GM18858 (cell line): ENCODE results near the gene PHLPP1.

Source experiments
- ATAC-seq: cut with Tn5 transposase; IDR thresholded peaks from one replicate; pipeline ENCODE4 v1.9.1; 2021; ENCODE audit not compliant: unreplicated experiment

PHLPP1 gene

DNA sequence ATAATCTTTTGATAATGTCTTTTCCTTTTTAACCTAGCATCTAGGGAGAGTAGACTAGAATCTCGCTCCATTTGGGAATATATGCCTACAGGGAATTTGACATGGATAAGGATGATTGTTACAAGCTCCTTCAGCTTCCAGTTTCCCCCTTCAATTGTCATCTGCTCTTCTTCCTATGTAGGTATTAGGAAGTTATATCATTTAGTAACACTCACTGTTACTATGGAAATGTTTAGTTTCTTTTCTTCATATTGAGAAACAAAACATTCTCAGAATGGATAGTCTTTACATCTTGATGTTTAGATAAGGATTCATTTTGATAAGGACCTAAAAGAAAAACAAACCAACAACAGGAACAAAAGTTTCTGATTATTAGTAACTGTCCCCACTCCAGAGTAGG, 127.6 kb downstream of the PHLPP1 start:
- ATAC-seq = no peak

DNA sequence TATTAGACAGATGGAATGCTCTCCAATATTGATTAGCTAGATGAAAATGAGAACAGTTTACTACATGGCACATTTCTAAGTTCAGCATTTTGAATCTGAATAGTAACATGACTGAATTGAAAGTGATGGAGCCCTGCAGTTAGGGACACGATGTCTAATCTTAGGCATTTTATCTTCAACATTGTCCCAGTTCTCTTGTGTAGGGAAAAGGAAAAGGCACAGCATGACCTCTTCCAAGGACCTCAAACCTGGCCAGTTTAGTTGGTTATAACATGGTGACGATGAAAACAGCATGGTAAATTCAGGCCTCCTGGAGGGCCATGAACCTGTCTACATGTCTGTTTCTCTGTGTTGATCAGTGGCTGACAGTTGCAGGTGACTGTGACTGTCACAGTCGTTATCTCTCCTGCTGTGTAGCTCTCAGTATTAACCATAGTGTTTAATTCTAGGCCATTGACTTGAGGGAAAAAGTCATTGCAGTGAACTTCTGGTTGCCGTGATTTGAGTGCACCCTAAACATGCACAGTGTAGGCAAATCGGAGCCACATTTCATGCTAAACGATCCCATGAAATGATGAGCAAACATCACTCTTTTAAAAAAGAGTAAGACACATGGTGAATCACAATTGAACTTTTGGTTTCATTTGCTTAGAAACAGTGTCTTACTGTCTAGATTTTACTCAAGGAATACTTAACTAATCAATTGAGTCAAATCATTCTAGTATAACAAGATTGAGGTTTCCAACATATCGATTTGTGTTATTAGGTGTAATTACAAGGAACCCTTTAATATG, 129.7 kb downstream of the PHLPP1 start:
- ATAC-seq = peak; percentile 65

DNA sequence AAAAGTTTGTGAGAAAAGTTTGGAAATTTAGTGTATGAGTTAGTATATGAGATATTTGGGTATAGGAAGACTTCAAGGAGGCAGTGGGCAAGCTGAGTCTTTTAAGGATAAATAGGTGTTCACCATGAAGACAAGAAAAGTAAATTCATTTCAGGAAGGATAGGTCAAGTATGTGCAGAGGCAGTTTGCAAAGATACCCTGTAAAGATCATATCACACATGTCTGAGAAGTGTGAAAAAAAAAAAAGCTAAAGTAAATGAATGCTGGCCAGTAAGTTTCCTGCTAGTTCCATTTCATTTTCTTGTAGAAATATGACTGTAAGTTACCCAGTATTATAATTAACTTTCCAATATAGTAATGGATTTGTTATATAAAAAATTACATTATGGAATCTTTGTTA, 131.0 kb downstream of the PHLPP1 start:
- no peak for ATAC-seq

DNA sequence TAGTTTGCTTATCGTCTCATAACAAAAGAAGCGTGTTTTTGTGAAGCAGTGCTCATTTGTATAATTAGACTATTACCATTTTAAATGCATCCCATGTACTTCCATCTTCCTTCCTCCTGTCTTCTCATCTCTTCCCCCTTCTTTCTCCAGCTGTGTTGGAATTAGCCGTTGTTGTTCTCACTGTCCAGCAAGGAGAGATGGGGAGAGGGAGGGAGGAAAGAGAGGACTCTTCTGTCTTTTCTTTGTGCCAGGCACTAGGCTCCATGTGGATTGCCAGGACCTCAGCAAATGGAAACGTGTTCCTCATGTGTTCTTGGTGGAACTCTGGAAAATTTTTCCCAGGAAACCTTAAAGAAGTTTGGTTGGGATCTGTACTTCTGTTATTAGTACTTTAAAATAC, 131.7 kb downstream of the PHLPP1 start:
- ATAC-seq = no peak

DNA sequence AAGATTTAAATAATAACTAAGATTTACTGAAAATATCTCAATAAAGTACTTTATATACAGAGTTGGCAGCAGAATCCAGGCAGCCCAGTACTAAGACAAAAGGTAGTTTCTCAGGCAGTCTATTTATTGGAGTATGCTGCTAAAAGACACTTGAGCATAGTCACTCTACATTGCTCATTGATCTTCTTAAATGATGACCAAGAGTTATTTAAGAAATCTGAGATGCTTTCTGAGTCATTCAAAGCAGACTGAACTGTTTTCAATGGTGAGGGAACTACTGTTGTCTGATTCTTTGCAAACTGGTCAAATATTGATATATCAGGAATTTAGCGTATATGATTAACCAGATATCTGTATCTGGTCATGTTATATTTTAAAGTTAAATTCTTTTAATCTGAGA, 133.6 kb downstream of the PHLPP1 start:
- ATAC-seq = no peak

DNA sequence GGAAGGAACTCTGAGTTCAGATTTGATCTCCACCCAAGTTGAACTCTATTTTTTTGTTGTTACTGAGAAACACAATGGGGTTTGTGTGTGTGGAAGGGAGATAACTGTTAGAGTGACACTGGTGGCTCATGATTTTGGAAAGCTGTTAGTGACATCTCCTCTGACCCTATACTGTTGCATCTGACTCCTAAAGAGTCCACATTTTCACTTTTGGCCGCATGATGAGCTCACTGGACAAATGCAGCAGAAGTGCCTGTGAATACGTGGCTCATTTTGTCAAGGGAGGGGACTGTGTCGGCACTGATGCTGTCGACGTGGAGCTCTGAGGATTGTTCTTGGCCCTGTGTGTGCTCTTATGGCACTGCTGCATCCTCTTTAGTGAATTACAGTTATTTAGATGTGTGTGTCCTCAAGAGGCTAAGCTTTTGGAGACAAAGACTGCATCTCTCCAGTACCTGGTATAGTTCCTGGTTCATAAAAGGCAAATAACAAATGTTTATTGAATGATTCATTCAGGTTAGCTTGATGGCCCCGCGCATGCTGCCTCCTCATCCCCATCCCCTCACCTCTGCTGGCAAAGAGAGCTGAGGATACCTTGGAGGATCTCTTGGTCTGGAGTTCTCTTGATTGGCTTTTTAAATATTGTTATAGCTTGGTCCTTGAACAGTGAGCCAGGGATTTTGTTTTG, 135.4 kb downstream of the PHLPP1 start:
- ATAC-seq = no peak

DNA sequence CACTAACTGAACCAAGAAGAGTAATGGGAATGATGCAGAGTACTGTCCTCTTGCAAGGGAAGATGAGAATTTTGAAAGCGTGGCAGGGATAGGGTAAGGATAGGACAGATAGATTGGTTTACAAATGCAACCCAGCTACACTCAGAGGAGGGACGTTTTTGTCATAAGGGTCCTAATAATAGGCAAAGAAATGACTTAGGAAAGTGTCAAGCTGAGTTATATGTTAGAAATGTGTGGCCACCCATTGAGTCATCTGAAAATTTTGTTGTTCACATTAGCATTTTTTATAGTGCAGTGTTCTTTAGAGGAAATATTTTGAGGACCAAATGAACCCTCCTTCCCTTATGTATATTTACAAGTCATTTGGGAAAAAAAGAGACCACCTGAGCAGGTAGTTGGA, 137.5 kb downstream of the PHLPP1 start:
- ATAC-seq = no peak

DNA sequence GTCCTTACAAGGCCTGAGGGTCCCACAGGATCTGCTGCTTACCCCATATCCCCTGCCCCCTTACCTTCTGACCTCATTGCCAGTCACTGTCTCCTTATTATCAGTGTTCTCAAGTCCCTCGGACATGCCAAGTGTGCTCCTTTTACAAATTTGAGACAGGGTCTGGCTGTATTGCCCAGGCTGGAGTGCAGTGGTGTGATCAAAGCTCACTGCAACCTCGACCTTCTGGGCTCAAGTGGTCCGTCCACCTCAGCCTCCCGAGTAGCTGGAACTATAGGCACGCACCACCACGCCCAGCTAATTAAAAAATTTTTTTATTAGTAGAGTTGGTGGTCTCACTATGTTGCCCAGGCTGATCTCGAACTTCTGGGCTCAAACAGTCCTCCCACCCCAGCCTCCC, 141.0 kb downstream of the PHLPP1 start:
- no peak for ATAC-seq

DNA sequence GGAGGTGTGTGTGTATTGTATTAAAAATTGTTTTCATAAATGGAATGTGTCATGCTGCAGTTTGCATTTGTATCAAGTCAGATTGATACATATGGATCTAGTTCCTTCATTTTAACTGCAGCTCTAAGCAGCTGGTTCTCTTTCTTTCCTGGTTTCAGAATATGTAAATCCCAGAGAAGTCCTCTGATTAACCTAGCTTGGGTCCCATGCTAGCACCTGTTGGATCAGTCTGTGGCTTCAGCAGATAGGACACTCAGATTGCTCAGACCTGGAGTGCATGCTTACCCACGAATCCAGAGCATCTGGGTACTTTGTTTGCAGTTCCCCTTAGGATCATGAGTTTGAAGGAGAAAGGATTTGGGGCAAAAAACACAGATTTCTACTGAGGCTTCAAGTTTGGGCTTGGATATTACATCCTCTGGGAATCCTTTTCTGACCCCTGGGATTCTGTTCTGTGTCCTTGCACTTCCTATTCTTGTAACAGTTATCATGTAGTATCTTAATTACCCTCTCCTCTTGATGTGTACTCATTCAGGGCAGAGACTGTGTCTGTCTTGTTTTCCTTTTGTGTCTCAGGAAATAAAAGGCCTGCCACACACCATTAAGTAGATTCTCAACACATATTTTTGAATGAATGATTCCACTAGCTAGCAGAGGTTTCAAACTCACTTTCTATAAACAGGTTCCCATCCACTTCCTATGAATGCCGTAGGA, 142.1 kb downstream of the PHLPP1 start:
- no peak for ATAC-seq

DNA sequence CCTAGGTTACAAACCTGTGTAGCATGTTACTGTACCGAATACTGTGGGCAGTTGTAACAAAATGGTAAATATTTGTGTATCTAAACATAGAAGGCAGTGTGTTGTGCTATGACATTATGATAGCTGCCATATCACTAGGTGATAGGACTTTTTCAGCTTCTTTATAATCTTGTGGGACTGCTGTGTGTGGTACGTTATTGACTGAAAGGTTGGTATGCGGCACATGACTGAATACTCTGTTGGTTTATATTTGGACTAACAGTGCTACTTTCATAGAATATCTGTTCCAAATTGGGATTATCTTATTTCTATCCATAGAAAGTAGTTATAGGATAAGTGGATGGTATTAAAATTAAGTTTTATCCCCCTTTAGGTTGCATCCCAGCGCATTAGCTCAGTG, 144.7 kb downstream of the PHLPP1 start:
- no peak for ATAC-seq

DNA sequence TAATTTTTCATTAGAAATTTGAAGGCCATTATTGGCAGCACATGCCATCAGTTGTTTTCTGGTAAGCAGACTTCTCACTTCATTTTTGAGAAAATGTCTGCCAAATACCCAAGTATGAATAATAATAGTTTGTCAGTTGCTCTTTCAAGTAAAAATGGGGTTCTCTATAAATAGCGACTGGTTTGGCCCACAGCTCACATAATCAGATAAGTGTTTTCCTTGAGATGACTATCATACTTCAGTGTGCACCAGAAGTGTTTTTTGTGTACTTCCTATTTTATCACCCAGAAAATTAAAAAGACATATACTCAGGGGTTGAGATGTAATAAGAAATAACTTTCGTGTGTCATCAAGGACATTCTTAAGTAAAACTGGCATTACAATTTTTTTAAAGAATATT, 147.1 kb downstream of the PHLPP1 start:
- ATAC-seq = no peak

DNA sequence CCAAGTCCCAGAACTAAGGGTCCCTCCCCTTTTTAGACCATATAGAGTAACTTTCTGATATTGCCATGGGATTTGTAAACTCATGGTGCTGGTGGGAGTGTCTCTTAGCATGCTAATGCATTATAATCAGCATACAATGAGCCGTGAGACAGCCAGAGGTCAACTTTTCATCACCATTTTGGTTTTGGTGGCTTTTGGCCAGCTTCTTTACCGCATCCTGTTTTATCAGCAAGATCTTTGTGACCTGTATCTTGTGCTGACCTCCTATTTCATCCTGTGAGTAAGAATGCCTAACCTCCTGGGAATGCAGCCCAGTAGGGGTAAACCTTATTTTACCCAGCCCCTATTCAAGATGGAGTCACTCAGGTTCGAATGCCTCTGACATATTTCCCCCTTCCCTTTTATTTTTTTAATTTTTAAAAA, 148.2 kb downstream of the PHLPP1 start:
- no peak for ATAC-seq

DNA sequence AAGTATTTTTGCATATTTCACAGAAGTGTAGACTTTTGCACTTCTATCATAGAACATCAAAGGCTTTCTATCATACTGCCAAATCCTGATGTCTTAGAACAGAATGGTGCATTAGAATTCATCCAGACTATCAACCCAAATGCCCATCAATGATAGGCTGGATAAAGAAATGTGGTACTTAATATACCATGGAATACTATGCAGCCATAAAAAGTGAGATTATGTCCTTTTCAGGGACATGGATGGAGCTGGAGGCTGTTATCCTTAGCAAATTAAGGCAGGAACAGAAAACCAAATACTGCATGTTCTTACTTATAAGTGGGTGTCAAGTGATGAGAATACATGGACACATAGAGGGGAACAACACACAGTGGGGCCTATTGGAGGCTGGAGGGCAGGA, 150.2 kb downstream of the PHLPP1 start:
- no peak for ATAC-seq

DNA sequence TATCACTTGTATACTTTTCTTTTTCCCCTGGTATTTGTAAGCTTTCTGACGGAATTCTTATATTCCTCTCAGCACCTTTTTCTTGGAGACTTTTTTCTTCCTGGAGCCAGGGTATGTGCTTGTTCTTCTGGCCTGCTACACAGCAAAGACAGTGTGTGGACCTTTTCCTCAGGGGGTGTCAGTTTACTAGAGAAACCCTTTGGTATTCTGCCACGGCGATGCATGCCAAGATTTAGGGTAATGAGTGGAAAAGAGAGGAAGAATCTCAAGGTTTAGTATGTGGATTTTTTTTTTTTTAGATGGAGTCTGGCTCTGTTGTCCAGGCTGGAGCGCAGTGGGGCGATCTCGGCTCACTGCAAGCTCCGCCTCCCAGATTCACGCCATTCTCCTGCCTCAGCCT, 152.2 kb downstream of the PHLPP1 start:
- ATAC-seq = no peak

DNA sequence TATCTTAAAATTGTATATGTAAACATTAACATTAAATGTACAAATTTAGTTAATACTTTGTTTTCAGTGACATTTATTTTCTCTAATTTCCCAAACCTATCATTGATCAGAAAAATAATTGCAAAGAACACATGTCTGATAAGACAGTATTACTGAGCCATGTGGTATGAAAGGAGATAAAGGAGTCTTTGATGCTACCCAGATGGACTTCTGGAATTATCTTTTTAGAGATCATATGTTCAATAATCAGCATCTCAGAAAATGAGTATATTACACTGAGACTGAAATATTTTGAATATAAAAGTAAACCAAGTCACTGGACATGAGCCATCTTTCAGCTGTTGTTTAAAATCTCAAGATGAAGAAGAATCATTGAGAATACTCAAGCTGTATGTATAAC, 153.3 kb downstream of the PHLPP1 start:
- ATAC-seq = no peak

DNA sequence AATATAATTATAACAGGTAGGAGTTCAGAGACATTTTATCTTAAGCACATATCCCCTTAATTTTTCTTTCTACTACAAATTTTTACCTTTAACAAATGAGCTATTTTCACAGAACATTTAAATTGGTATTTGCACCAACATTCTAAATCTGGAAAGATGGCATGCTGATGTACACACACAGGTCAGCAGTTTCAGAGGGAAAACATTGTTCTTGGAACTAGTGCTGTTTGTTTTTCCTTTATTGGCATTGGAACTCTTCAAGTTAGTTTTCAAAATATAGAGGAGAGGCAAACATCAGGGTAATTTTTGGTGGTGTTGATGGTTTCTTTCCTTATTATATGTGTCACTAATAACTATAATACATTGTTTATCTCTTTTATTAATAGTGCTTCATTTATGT, 155.3 kb downstream of the PHLPP1 start:
- ATAC-seq = no peak

DNA sequence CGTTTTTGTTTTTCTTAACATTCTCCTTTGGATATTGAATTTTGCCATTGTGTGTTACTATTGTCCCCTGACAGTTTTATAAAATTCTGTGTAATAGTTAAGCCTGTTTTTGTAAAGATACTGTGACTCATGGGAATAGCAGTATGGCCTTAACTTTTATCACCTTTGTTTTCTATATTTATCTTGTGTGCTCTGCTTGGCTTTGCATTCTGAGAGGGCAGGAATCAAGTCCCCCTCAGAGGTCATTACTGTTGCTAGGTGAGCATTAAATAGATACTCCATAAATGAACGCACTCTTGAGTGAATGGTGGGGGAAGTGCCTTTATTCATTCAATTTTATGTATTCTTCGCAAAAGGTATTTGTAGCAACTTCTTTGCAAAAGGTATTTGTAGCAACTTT, 160.0 kb downstream of the PHLPP1 start:
- ATAC-seq = no peak

DNA sequence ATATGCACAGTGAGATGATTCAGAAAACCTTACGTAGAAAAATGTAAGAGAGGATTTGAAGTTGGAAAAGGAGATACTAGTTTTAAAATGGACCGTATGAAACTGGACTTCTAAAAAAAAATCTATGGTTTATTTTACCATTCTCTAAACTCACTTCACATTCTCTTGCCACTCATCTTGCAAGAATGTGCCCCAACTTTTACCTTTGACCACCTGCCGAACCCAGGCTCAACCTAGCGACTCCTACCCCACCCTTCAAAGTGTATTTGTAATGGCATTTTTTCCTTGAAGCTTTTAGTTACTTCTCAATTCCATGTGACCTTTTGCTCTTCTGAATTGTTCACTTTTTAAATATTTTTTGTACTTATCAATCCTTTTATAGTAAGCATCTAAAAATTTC, 160.8 kb downstream of the PHLPP1 start:
- no peak for ATAC-seq

DNA sequence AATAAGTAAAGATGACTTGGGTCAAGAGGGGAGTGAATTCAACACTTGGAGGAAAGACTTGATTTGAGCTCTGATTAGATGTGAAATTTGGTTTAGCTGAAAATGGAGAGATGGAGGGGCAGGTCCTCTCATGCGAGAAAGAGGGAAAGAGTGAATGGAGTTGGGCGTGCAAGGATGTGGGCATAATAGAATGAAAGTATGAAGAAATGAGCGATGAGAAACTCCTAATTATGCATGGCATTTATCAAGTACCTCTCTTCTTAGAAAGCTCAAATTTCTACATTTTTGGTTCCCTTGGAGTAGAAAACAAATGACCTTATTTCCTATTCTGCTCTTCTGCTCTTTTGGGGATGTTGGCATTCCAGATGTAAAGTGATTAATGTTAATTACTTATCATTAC, 161.5 kb downstream of the PHLPP1 start:
- no peak for ATAC-seq

DNA sequence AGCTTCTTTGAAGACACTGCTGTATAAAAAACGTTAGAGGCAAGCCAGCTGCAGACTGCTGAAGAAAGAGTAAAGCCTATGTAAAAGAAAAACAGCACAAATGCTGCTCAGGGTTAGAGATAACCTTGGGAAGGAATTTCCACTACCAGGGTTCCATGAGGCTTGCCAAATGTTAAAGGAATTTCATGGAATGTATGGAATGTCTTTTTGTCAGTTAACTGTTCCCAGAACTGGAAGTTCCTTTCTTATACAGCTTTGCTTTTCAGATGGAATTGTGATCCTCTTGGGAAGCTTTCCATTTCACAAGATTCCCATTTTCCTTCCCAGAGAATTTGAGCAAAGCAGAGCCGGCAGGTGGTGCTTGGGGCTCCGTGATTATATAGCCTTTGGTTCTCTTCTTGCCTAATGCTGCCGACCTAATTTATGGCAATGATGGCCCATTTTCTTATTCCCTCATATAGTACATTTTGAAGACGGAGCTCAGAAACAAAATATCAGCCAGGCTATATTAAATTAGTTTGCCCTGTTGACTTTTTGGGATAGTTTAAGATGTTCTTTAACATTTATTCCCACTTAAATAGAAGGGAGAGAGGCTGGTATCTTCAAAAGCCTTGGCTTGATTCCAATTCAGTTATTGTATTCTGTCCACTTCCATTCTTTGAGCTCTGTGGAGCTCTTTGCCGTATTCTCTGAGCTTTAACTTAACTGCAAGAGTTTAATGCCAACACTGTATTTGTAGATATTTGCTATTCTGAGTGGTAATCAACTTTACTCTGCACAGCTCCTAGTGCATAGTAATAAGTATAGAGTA, 162.3 kb downstream of the PHLPP1 start:
- no peak for ATAC-seq

DNA sequence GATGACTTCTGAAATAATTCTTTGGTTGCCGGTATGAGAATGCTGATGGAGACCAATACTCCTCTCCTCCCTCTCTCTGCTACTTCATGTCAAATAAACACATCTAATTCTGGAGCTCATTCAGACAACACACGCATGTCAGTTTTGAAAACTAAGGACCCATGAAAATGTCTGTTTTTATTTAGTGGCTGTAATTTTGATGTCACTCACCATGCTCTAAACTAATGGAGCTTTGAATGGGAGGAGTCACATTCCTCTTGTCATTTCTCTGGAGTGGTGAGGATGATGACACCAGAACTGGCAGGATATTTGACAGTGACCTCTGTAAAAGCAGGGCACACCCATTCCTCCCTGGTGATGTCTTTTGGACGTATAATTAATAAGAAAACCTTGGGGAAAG, 163.0 kb downstream of the PHLPP1 start:
- ATAC-seq = no peak
